K562 (cell line): Measurements from ENCODE around the gene KCND2.

Experiments used
- ATF2 ChIP-seq: sonication (generic); formaldehyde crosslinking; IDR thresholded peaks from 2 replicates; pipeline ENCODE4 v1.8.1; 2022; ENCODE audit warnings: missing genetic modification reagents
- CTCF ChIP-seq, 3 experiments: IDR thresholded peaks in 2 of 3; conservative IDR thresholded peaks in 1 of 3; 2 replicates each; pipeline ENCODE4 v1.5.1; 2011 to 2012; ENCODE audit warnings: low read length in 3 of 3, mild to moderate bottlenecking in 3 of 3, control low read depth in 2 of 3, improper control_type of control experiment in 1 of 3, inconsistent platforms in 1 of 3, low read depth in 1 of 3, mixed read lengths in 1 of 3, moderate library complexity in 1 of 3; ENCODE audit not compliant: insufficient read depth in 2 of 3
- POLR2A ChIP-seq: fragments of 450-650 bp; conservative IDR thresholded peaks from 2 replicates; pipeline ENCODE4 v1.6.1; 2016
- TF ChIP-seq, protein P1 (sequence below): fragments of 450-650 bp; formaldehyde crosslinking; IDR thresholded peaks from 2 replicates; pipeline ENCODE4 v1.4.0; 2020; ENCODE audit warnings: mild to moderate bottlenecking, mixed read lengths

DNA sequence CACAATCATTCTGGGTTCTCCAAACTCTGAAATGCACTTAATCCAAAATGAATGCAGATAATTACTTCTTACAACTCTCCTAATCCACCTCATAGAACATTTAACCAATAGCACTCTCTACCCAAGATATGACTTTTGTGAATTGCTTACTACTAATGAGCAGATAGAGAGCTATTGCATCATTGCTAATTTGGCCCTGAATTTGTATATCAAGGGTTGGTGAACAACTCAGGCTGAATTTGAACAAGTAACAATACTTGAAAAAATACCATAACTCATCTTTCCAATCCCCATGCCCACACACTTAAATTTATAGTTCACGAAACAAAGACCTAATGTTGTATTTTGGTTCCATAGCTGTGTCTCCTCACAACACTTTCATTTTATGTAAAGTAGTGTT, 339.0 kb downstream of the KCND2 start:
- TF ChIP-seq, protein P1, sequence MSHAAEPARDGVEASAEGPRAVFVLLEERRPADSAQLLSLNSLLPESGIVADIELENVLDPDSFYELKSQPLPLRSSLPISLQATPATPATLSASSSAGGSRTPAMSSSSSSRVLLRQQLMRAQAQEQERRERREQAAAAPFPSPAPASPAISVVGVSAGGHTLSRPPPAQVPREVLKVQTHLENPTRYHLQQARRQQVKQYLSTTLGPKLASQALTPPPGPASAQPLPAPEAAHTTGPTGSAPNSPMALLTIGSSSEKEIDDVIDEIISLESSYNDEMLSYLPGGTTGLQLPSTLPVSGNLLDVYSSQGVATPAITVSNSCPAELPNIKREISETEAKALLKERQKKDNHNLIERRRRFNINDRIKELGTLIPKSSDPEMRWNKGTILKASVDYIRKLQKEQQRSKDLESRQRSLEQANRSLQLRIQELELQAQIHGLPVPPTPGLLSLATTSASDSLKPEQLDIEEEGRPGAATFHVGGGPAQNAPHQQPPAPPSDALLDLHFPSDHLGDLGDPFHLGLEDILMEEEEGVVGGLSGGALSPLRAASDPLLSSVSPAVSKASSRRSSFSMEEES (CRISPR knock-in tag): no peak
- TF ChIP-seq ATF2 (CRISPR knock-in tag) (no peak), POLR2A (no peak), CTCF (IDR thresholded peaks at IDR 0.05 in 2 of 3, conservative IDR thresholded peaks at IDR 0.05 in 1 of 3; ENCODE audit: insufficient read depth in 2 of 3, low read depth in 1 of 3, low read length in 3 of 3) (no peak)
